Hepatocyte (in vitro differentiated cells): Measurements from ENCODE around the gene CYSRT1. TPM values are rescaled to one million over a fixed set of nuclear protein-coding genes. Genes with fewer than 3 reads are reported as not detected.

Experiments
- DNase-seq: peaks from one replicate; pipeline ENCODE4 v3.0.0-alpha.2; 2016; ENCODE audit warnings: low spot score
- H2AFZ ChIP-seq: fragments of 200-600 bp; sonication (generic); 2 replicates; pipeline ENCODE4 v1.6.0; 2016; ENCODE audit warnings: antibody characterized with exemption, mild to moderate bottlenecking
- H3K27ac ChIP-seq: fragments of 200-600 bp; sonication (generic); 2 replicates; pipeline ENCODE4 v1.5.1; 2016; ENCODE audit warnings: mild to moderate bottlenecking
- H3K27me3 ChIP-seq: fragments of 200-600 bp; sonication (generic); 2 replicates; pipeline ENCODE4 v1.6.1; 2016
- H3K36me3 ChIP-seq: fragments of 200-600 bp; sonication (generic); replicated peaks from 2 replicates; pipeline ENCODE4 v1.5.1; 2016; ENCODE audit warnings: low read depth; ENCODE audit not compliant: insufficient read depth
- H3K4me1 ChIP-seq: fragments of 200-600 bp; sonication (generic); 2 replicates; pipeline ENCODE4 v1.5.1; 2016; ENCODE audit warnings: mild to moderate bottlenecking, moderate library complexity; ENCODE audit not compliant: insufficient read depth
- H3K4me2 ChIP-seq: fragments of 200-600 bp; sonication (generic); 2 replicates; pipeline ENCODE4 v1.6.0; 2016
- H3K4me3 ChIP-seq: fragments of 200-600 bp; sonication (generic); 2 replicates; pipeline ENCODE4 v1.5.1; 2016; ENCODE audit warnings: mild to moderate bottlenecking
- H3K79me2 ChIP-seq: fragments of 200-600 bp; sonication (generic); 2 replicates; pipeline ENCODE4 v1.6.0; 2017; ENCODE audit warnings: mild to moderate bottlenecking
- H3K9me2 ChIP-seq: fragments of 200-600 bp; sonication (generic); replicated peaks from 2 replicates; pipeline ENCODE4 v1.6.0; 2017; ENCODE audit warnings: mild to moderate bottlenecking; ENCODE audit not compliant: insufficient read depth
- H3K9me3 ChIP-seq: fragments of 200-600 bp; sonication (generic); 2 replicates; pipeline ENCODE4 v1.5.1; 2016; ENCODE audit warnings: low read depth, mild to moderate bottlenecking
- H4K20me1 ChIP-seq: fragments of 200-600 bp; sonication (generic); 2 replicates; pipeline ENCODE4 v1.6.0; 2016; ENCODE audit warnings: mild to moderate bottlenecking; ENCODE audit not compliant: insufficient read depth, poor library complexity, severe bottlenecking
- EZH2 ChIP-seq: fragments of 200-600 bp; sonication (generic); IDR thresholded peaks from 2 replicates; pipeline ENCODE4 v1.6.1; 2016; ENCODE audit warnings: antibody characterized with exemption, mild to moderate bottlenecking, borderline replicate concordance
- EZH2phosphoT487 ChIP-seq: fragments of 200-600 bp; sonication (generic); IDR thresholded peaks from one replicate; pipeline ENCODE4 v1.6.1; 2018; ENCODE audit warnings: antibody characterized with exemption, mild to moderate bottlenecking, low read depth, moderate library complexity; ENCODE audit not compliant: unreplicated experiment, severe bottlenecking
- WGBS: methylation state at CpG from one replicate; pipeline ENCODE4 v1.1.6; 2016; ENCODE audit warnings: low lambda C conversion rate; ENCODE audit errors: missing lambda C conversion rate; 5-methylcytosine and 5-hydroxymethylcytosine counted together
- polyA plus RNA-seq: library from polyadenylated mRNA; unstranded; fragments of >200 nt; fragmentation: Nextera tagmentation; extraction: Ambion mirVana; gene quantifications from 2 replicates; pipeline ENCODE4 v1.2.1, GENCODE V29; 2016
- total RNA-seq: library from RNA; depleted of rRNA; stranded (reverse); fragments of >200 nt; gene quantifications from 2 replicates; pipeline ENCODE4 v1.2.3, GENCODE V29; 2014
- TF ChIP-seq, protein P1 (sequence below): fragments of 200-600 bp; sonication (generic); IDR thresholded peaks from 2 replicates; pipeline ENCODE4 v1.5.1; 2016; ENCODE audit warnings: antibody characterized with exemption, mild to moderate bottlenecking; ENCODE audit not compliant: poor library complexity

Gene CYSRT1
- total and polyA plus RNA-seq, 2 experiments from 2014 or later = 1.4 to 2.1 TPM

DNA sequence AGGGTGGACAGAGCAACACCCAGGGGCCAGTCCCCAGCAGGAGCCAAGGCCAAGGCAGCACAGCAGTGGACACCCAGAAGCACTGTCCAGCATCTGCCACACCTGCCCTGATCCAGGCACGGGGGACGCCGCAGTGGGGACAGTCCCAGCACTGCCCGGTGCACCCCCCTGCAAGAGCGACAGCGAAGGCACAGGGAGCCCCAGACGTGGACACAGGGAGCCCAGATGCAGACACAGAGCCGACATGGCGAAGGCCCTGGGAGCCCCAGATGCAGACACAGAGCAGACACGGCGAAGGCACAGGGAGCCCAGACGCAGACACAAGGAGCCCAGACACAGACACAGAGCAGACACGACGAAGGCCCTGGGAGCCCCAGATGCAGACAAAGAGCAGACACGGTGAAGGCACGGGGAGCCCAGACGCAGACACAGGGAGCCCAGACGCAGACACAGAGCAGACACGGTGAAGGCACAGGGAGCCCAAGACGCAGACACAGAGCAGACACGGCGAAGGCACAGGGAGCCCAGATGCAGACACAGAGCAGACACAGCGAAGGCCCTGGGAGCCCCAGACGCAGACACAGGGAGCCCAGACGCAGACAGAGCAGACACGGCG lies 40.9 kb upstream of the CYSRT1 start:
- no peaks in the 10 kb centered on the region for H3K9me2 ChIP-seq
- H3K27ac ChIP-seq = no peak overlapping the region
- H3K4me1 ChIP-seq = peaks cover 7% of the 10 kb centered on the region
- TF ChIP-seq EZH2 (no peak), EZH2phosphoT487 (no peak)
- TF ChIP-seq, protein P1, sequence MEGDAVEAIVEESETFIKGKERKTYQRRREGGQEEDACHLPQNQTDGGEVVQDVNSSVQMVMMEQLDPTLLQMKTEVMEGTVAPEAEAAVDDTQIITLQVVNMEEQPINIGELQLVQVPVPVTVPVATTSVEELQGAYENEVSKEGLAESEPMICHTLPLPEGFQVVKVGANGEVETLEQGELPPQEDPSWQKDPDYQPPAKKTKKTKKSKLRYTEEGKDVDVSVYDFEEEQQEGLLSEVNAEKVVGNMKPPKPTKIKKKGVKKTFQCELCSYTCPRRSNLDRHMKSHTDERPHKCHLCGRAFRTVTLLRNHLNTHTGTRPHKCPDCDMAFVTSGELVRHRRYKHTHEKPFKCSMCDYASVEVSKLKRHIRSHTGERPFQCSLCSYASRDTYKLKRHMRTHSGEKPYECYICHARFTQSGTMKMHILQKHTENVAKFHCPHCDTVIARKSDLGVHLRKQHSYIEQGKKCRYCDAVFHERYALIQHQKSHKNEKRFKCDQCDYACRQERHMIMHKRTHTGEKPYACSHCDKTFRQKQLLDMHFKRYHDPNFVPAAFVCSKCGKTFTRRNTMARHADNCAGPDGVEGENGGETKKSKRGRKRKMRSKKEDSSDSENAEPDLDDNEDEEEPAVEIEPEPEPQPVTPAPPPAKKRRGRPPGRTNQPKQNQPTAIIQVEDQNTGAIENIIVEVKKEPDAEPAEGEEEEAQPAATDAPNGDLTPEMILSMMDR = no peak
- H3K9me3 ChIP-seq = no peaks in the 10 kb centered on the region
- peaks cover 19% of the 10 kb centered on the region for H3K79me2 ChIP-seq
- no peak overlapping the region for H3K4me2 ChIP-seq
- WGBS = 95% methylated on average over 23 of the region's 27 CpGs
- no peak for DNase-seq
- H3K4me3 ChIP-seq = no peak overlapping the region
- H2AFZ ChIP-seq = no peak overlapping the region
- no peaks in the 10 kb centered on the region for H3K27me3 ChIP-seq
- H4K20me1 ChIP-seq = peaks cover 4% of the 10 kb centered on the region
- no peaks in the 10 kb centered on the region for H3K36me3 ChIP-seq

DNA sequence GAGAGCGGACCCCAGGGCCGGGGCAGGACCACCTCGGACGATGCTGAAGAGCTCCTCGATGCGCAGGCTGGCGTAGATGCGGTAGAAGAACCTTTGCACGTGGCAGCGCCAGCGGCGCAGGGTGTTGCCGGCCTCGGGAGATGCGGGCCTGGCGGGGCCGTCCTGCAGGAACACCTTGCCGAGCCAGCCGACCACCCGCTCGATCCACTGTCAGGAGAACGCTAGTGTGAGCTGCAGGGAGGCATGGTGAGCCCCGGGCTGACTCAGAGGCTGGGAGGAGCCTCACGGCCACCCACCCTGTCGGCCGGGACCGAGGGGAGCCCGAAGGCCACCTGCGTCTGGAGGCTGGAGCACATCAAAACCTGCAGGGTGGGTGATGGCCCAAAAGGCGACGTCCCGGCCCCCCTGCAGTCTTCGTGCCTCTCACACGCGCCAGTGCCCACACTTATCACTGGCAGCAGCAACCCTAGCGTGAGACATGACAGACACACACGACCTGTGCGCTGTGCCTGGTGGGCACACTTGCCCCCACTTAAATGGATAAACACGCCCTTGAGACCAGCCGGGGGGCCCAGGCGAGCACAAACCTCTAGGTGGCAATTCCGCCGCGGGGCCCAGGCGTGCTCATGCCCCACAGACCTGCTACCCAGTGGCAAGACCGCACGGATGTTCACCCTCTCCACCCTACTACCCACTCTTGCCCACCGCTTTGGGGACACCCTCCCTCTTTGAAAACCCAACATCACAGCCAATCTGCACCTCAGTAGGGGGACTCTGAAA lies 39.9 kb upstream of the CYSRT1 start:
- no peak for DNase-seq
- peaks cover 14% of the 10 kb centered on the region for H4K20me1 ChIP-seq
- no peaks in the 10 kb centered on the region for H3K9me2 ChIP-seq
- no peaks in the 10 kb centered on the region for H3K27me3 ChIP-seq
- no peak overlapping the region for H3K4me2 ChIP-seq
- 92% methylated on average over 48 of the region's 48 CpGs for WGBS
- no peaks in the 10 kb centered on the region for H3K36me3 ChIP-seq
- H3K79me2 ChIP-seq = peaks cover 26% of the 10 kb centered on the region
- peaks cover 14% of the 10 kb centered on the region for H3K4me1 ChIP-seq
- H2AFZ ChIP-seq = no peak overlapping the region
- no peak overlapping the region for H3K4me3 ChIP-seq
- no peak overlapping the region for H3K27ac ChIP-seq
- TF ChIP-seq EZH2phosphoT487 = no peak
- no peaks in the 10 kb centered on the region for H3K9me3 ChIP-seq

DNA sequence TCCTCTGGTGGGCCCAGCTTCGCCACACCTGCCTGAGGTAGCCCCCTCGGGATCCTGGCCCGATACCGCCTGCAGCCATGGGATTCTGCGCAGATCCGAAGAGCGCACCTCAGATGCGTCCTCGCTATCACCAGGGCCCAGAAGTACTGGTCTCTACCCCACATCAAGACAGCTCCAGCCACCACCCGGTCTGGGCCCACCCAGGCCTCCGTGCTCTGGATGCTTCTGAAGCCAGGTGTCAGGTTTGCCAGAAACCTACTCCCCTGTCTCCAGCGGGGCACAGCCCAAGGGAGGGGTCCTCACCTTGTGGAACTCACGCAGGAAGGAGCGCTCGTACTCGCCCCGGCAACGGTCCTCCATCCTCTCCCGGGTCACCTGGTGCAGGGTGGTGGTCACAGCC lies 39.1 kb upstream of the CYSRT1 start:
- DNase-seq = no peak
- H3K27me3 ChIP-seq = no peaks in the 10 kb centered on the region
- peaks cover 22% of the 10 kb centered on the region for H3K4me1 ChIP-seq
- peaks cover 35% of the 10 kb centered on the region for H3K79me2 ChIP-seq
- H3K36me3 ChIP-seq = no peaks in the 10 kb centered on the region
- H2AFZ ChIP-seq = no peak overlapping the region
- H3K4me3 ChIP-seq = no peak overlapping the region
- peaks cover 22% of the 10 kb centered on the region for H4K20me1 ChIP-seq
- H3K27ac ChIP-seq = no peak overlapping the region
- 95% methylated on average over 19 of the region's 19 CpGs for WGBS
- no peaks in the 10 kb centered on the region for H3K9me3 ChIP-seq
- TF ChIP-seq EZH2 (no peak), EZH2phosphoT487 (no peak)
- TF ChIP-seq, protein P1 = no peak
- H3K4me2 ChIP-seq = no peak overlapping the region
- H3K9me2 ChIP-seq = no peaks in the 10 kb centered on the region

DNA sequence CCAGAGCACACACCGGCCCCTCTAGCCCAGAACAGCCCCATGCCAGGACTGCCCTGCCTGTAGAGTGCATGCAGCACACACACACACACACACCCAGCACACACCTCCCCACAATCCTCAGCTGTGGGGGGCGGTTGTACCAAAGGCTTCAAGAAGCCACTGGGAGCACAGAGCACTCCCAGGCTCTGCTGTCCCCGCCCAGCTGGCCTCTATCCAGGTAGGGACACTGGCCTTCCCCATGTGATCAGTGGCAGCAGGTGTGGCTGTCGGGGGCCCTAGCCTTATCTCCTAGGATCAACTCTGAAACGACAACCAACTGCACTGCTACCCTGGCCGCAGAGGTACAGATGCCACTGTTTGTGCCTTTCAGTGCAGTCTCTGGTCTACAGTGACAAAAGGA lies 38.6 kb upstream of the CYSRT1 start:
- Histone ChIP-seq H3K27me3 (no peaks in the 10 kb centered on the region), H3K4me1 (peaks cover 22% of the 10 kb centered on the region), H2AFZ (no peak overlapping the region), H3K4me3 (no peak overlapping the region), H3K9me3 (no peaks in the 10 kb centered on the region), H3K4me2 (peak overlapping the region; percentile 95), H3K9me2 (no peaks in the 10 kb centered on the region), H4K20me1 (peaks cover 25% of the 10 kb centered on the region), H3K79me2 (peaks cover 39% of the 10 kb centered on the region), H3K36me3 (no peaks in the 10 kb centered on the region), H3K27ac (no peak overlapping the region)
- DNase-seq = no peak
- WGBS = 93% methylated on average over 6 of the region's 6 CpGs
- TF ChIP-seq EZH2phosphoT487 = no peak
- TF ChIP-seq, protein P1 = no peak
